HepG2 (cell line): ENCODE data around the gene HMGN4. TPM values are rescaled to one million over a fixed set of nuclear protein-coding genes. Genes with fewer than 3 reads are reported as not detected.

Experiments
- FOXA3 ChIP-seq: IDR thresholded peaks from 2 replicates; pipeline ENCODE4 v1.6.1; 2016; ENCODE audit warnings: missing genetic modification reagents, missing compliant biosample characterization
- FOXM1 ChIP-seq: sonication (generic); formaldehyde crosslinking; IDR thresholded peaks from 2 replicates; pipeline ENCODE4 v1.5.0; 2020; ENCODE audit warnings: missing genetic modification reagents
- IKZF4 ChIP-seq: sonication (generic); formaldehyde crosslinking; IDR thresholded peaks from 2 replicates; pipeline ENCODE4 v1.5.1; 2020; ENCODE audit warnings: borderline replicate concordance, mild to moderate bottlenecking, low read depth, missing genetic modification reagents; ENCODE audit errors: not compliant biosample characterization
- IRF1 ChIP-seq: sonication (generic); formaldehyde crosslinking; IDR thresholded peaks from 2 replicates; pipeline ENCODE4 v1.4.0; 2020; ENCODE audit warnings: low read depth, mild to moderate bottlenecking, missing genetic modification reagents
- MAFF ChIP-seq: IDR thresholded peaks from 2 replicates; pipeline ENCODE4 v1.6.1; 2011; ENCODE audit warnings: low read depth, low read length, improper control_type of control experiment
- MXD4 ChIP-seq: IDR thresholded peaks from 2 replicates; pipeline ENCODE4 v1.6.1; 2016; ENCODE audit warnings: mild to moderate bottlenecking, missing biosample characterization, missing genetic modification reagents
- MYPOP ChIP-seq: sonication (generic); formaldehyde crosslinking; IDR thresholded peaks from 2 replicates; pipeline ENCODE4 v1.8.1; 2023; ENCODE audit warnings: mild to moderate bottlenecking, moderate library complexity, missing genetic modification reagents
- NFATC3 ChIP-seq: sonication (generic); formaldehyde crosslinking; IDR thresholded peaks from 2 replicates; pipeline ENCODE4 v1.5.1; 2020; ENCODE audit warnings: mild to moderate bottlenecking, missing genetic modification reagents
- NFYB ChIP-seq: sonication (generic); formaldehyde crosslinking; IDR thresholded peaks from 2 replicates; pipeline ENCODE4 v1.4.0; 2020; ENCODE audit warnings: missing genetic modification reagents
- PAWR ChIP-seq: sonication (generic); formaldehyde crosslinking; IDR thresholded peaks from 2 replicates; pipeline ENCODE4 v1.4.0; 2020; ENCODE audit warnings: missing genetic modification reagents, mild to moderate bottlenecking, borderline replicate concordance
- PLSCR1 ChIP-seq: sonication (generic); formaldehyde crosslinking; IDR thresholded peaks from 2 replicates; pipeline ENCODE4 v1.5.0; 2020; ENCODE audit warnings: missing genetic modification reagents, mild to moderate bottlenecking, borderline replicate concordance
- REL ChIP-seq: sonication (generic); formaldehyde crosslinking; conservative IDR thresholded peaks from 2 replicates; pipeline ENCODE4 v1.8.0; 2022; ENCODE audit warnings: mild to moderate bottlenecking, missing genetic modification reagents, moderate library complexity
- SNAI1 ChIP-seq: sonication (generic); formaldehyde crosslinking; IDR thresholded peaks from 2 replicates; pipeline ENCODE4 v1.5.0; 2020; ENCODE audit warnings: mild to moderate bottlenecking, missing genetic modification reagents, borderline replicate concordance
- TRAFD1 ChIP-seq: sonication (generic); formaldehyde crosslinking; IDR thresholded peaks from 2 replicates; pipeline ENCODE4 v1.5.1; 2020; ENCODE audit warnings: missing genetic modification reagents, mild to moderate bottlenecking, borderline replicate concordance
- TRIM22 ChIP-seq: fragments of 450-650 bp; IDR thresholded peaks from 2 replicates; pipeline ENCODE4 v1.6.1; 2017
- ZFP41 ChIP-seq: sonication (generic); formaldehyde crosslinking; IDR thresholded peaks from 2 replicates; pipeline ENCODE4 v1.4.0; 2020; ENCODE audit warnings: mild to moderate bottlenecking, missing genetic modification reagents, borderline replicate concordance
- ZKSCAN1 ChIP-seq: fragments of 150-350 bp; IDR thresholded peaks from 2 replicates; pipeline ENCODE4 v1.6.1; 2014; ENCODE audit warnings: low read length
- ZNF20 ChIP-seq: sonication (generic); formaldehyde crosslinking; IDR thresholded peaks from 2 replicates; pipeline ENCODE4 v1.4.0; 2020; ENCODE audit warnings: mild to moderate bottlenecking, moderate library complexity, missing genetic modification reagents
- ZNF331 ChIP-seq: sonication (generic); formaldehyde crosslinking; IDR thresholded peaks from 2 replicates; pipeline ENCODE4 v1.4.0; 2020; ENCODE audit warnings: missing genetic modification reagents
- ZNF703 ChIP-seq: sonication (generic); formaldehyde crosslinking; IDR thresholded peaks from 2 replicates; pipeline ENCODE4 v1.5.1; 2020; ENCODE audit warnings: missing genetic modification reagents, mild to moderate bottlenecking, moderate library complexity, borderline replicate concordance
- ZNF75D ChIP-seq: sonication (generic); formaldehyde crosslinking; IDR thresholded peaks from 2 replicates; pipeline ENCODE4 v1.8.1; 2023; ENCODE audit warnings: missing genetic modification reagents, mild to moderate bottlenecking, borderline replicate concordance
- polyA plus RNA-seq, 8 experiments: library from polyadenylated mRNA; depleted of rRNA in 3 of 8; stranded (reverse) in 7 of 8; unstranded in 1 of 8; fragments of >200 nt; fragmentation: Illumina TruSeq in 4 of 8; extraction: Trizol in 4 of 8; gene quantifications; 2 replicates each; pipeline versions ENCODE4 v1.2.1 to v1.2.3, GENCODE V29; 2011 to 2016; ENCODE audit warnings: low read depth in 4 of 8, missing spikeins in 1 of 8, mixed read lengths in 1 of 8; ENCODE audit not compliant: insufficient read depth in 1 of 8
- total RNA-seq, 5 experiments: library from RNA; depleted of rRNA; stranded (reverse); fragments of >200 nt; fragmentation: Illumina TruSeq; extraction: Trizol; gene quantifications; 2 replicates each; pipeline ENCODE4 v1.2.3, GENCODE V29; 2016; ENCODE audit warnings: low read depth in 1 of 5

HMGN4 gene
- total and polyA plus RNA-seq, 2 of the 13 experiments (the other 11 are each of a cell fraction or from before 2014, with no cell fraction given) = 39.9 to 52.1 TPM

- TF ChIP-seq MYPOP (CRISPR knock-in tag) (peak; percentile 84; the same call in 1 of the 2 replicates), IRF1 (CRISPR knock-in tag) (no peak), ZNF20 (CRISPR knock-in tag) (no peak), NFYB (CRISPR knock-in tag) (no peak; the same call in 1 of the 2 replicates), FOXA3 (CRISPR knock-in tag) (peak; percentile 52; the same call in 1 of the 2 replicates), ZKSCAN1 (peak; percentile 72; the same call in 1 of the 2 replicates), ZNF703 (CRISPR knock-in tag) (no peak), SNAI1 (CRISPR knock-in tag) (no peak), ZFP41 (CRISPR knock-in tag) (no peak), REL (CRISPR knock-in tag) (no peak), NFATC3 (CRISPR knock-in tag) (no peak; the same call in 1 of the 2 replicates), PLSCR1 (CRISPR knock-in tag) (no peak), MXD4 (0 out of 2 replicates have a peak, but pooled peaks have one; percentile 68), ZNF75D (CRISPR knock-in tag) (no peak), IKZF4 (CRISPR knock-in tag) (no peak), FOXM1 (CRISPR knock-in tag) (no peak), TRIM22 (no peak), PAWR (CRISPR knock-in tag) (no peak), TRAFD1 (no peak; the same call in 1 of the 2 replicates), ZNF331 (CRISPR knock-in tag) (peak; percentile 89), MAFF (no peak)
Observed at GRCh38 chr6:26556263-26557070, 18.3 kb downstream of the HMGN4 start (continued).
